GM18909 (cell line): Measurements from ENCODE around the gene ZIC2.
"Not testable (repeated sequence)": the region's sequence is repeated elsewhere in the genome, so short reads cannot be mapped to it uniquely, and the experiment has no call there.

Experiments used
- ATAC-seq: cut with Tn5 transposase; IDR thresholded peaks from one replicate; pipeline ENCODE4 v1.9.1; 2021; ENCODE audit warnings: mild to moderate bottlenecking; ENCODE audit not compliant: unreplicated experiment, poor library complexity

The ZIC2 gene

GRCh38 chr13:99981735-99982035, at the start of gene ZIC2:
ZIC2 (plus strand) TSS chr13:99981784; CDS start chr13:99982065, 281 bp downstream.
- no peak for ATAC-seq

- ATAC-seq = no peak
These were observed 48.7 kb upstream of the ZIC2 start for GRCh38 chr13:99932912-99933311.

DNA sequence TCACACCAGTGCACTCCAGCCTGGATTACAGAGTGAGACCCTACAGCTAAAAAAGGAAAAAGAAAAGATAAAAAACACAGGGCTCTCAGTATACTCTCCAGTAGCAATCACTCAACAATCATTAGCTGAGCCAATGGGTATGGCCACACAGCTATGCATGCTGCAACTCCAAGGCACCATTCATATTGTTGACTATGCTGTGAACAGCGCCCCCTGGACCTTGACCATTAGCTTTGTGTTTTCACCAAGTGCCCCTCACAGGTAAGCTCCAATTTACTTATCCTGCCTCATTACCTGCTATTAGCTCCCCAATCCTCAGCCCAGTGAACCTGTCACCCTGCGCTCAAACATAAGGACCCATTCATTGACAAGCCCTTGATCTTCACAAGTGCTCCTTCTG, 45.8 kb upstream of the ZIC2 start:
- no peak for ATAC-seq

DNA sequence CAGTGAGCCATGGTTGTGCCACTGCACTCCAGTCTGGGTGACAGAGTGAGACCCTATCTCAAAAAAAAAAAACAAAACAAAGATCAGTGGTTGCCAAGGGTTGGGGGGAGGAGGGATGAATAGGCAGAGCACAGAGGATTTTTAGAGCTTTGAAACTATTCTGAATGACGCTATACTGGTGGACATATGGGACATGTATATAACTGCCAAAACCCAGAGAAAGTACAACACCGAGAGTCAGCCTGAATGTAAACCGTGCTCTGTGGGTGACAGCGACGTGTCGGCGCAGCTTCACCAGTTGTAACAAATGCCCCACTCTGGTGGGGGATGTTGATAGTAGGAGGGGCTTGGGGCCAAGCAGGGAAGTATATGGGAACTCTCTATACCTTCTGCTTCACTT, 42.9 kb upstream of the ZIC2 start:
- no peak for ATAC-seq

DNA sequence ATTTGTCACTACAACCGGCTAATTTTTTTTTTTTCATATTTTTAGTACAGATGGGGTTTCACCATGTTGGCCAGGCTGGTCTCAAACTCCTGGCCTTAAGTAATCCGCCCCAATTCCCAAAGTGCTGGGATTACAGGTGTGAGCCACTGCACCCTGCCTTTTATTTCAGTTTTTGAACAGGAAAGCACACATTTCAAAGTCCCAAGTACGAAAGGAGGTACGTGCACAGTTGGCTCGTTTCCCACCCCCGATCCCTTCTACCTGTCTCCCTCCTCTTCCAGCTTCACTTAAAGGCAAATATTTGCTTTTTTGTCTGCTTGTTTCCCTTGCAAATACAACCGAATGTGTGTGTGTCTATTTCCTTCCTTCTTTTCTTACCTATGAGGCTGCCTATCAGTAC, 40.5 kb upstream of the ZIC2 start:
- no peak for ATAC-seq

GRCh38 chr13:99941911-99942310, 39.7 kb upstream of the ZIC2 start:
- ATAC-seq = no peak

DNA sequence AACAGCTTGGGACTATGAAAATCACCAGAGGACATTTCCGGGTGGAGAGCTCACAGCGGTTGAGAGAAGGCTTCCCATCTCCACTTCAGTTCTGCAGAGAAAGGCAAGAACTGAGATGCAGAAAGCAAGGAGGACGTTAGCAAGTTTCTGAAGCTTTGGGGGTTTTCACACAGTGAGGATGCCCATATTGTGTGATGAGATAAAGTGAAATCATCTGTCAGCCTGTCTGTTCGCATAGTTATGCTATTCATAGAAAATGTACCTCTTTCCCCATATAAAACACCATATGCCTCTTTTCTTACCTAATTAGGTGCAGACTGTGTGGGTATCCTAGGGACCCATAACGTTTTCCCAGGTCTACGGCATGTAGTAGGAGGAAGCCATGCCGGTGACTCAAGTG, 37.5 kb upstream of the ZIC2 start:
- ATAC-seq = no peak

DNA sequence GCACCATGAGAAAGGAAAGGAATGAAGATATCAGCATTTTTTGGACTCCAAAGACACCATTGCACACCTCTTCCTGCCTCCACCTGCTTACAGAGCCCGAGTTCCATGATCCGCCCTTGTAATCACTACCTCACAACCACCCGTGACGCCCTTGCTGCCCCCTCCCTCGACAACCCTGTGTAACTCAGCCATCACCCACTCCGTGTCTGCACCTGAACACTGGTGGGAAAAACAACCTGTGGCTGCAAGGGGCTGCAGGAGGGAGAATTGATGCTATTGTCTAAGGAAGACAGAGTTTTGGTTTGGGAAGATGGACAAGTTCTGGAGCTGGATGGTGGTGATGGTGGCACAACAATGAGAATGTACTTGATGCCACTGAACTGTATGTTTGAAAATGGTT, 37.0 kb upstream of the ZIC2 start:
- no peak for ATAC-seq

- not testable (repeated sequence) for ATAC-seq
These were observed 36.1 kb upstream of the ZIC2 start for GRCh38 chr13:99945515-99945914.

DNA sequence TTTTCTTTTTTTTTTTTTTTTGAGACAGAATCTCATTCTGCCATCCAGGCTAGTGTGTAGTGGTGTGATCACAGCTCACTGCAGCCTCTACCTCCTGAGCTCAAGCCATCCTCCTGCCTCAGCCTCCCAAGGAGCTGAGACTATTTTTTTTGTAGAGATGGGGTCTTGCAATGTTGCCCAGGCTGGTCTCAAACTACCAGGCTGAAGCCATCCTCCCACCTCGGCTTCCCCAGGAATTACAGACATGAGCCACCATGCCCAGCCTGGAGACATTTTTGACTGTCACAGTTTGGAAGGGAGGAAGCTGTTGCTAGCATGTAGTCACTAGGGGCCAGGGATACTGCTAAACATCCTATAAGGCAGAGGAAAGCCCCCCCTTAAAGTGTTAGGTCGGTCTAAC, 33.9 kb upstream of the ZIC2 start:
- no peak for ATAC-seq

GRCh38 chr13:99948411-99948810, 33.2 kb upstream of the ZIC2 start:
- no peak for ATAC-seq

GRCh38 chr13:99948907-99949678, 32.5 kb upstream of the ZIC2 start:
- no peak for ATAC-seq

DNA sequence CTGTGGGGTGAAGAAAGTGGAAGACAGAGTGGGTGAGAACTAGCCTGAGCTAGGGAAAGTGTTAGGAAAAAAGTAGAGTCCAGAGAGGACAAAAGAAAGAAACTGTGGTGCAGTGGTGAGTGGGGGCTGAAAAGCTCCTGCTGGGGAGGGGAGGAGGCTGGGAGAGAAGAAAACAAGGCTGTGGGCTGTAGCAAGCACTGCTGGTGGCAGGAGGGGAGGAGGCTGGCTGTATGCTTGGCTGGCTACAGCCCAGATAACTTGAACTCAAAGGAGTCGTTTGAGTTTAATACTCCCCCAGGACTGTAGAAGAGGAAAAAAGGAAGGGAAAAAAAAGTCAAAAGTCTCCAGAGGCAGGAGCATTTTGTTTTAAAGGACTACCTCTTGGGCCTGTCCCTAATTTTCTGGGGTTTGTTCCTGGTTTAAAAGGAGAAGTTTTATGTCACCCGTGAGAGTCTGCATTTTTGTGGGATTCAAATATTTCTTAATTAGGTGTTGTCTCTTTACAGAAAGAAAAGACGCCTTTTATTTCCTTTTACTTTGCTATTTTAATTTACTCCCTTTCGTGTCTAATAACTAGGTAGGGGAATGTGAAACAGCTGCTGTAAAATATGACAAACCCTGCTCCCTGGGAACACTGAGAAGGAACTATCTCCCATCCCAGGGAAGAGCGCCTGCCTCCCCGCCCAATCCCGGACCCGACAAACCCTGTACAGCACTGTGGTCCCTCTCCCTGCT, 31.7 kb upstream of the ZIC2 start:
- ATAC-seq = no peak

- not testable (repeated sequence) for ATAC-seq
These were observed 29.9 kb upstream of the ZIC2 start for GRCh38 chr13:99951666-99952065.

GRCh38 chr13:99953138-99953755, 28.3 kb upstream of the ZIC2 start:
- no peak for ATAC-seq

GRCh38 chr13:99955107-99955746, 26.4 kb upstream of the ZIC2 start:
- no peak for ATAC-seq

- ATAC-seq = no peak
These were observed 25.7 kb upstream of the ZIC2 start for GRCh38 chr13:99955747-99956472.

GRCh38 chr13:99956473-99957349, 24.9 kb upstream of the ZIC2 start:
- no peak for ATAC-seq

GRCh38 chr13:99958406-99959126, 23.0 kb upstream of the ZIC2 start:
- ATAC-seq = no peak
